HFF-Myc (cell line): ENCODE results near the gene CASP8AP2.
A peak's percentile ranks its signal among the peaks of the same experiment; 100 is the strongest.
"Not testable (repeated sequence)": the region's sequence is repeated elsewhere in the genome, so short reads cannot be mapped to it uniquely, and the experiment has no call there.

ENCODE experiments used
- DNase-seq: peaks from one replicate; pipeline ENCODE4 v3.0.0-alpha.2; 2011; ENCODE audit warnings: low read depth; ENCODE audit errors: extremely low read depth
- H3K4me3 ChIP-seq: replicated peaks from 2 replicates; pipeline ENCODE4 v1.5.1; 2011; ENCODE audit warnings: low read depth, mild to moderate bottlenecking, control low read depth, low read length
- CTCF ChIP-seq: IDR thresholded peaks from 2 replicates; pipeline ENCODE4 v1.5.1; 2012; ENCODE audit warnings: mild to moderate bottlenecking, low read depth, low read length, control low read depth; ENCODE audit errors: missing control alignments

Gene CASP8AP2

DNA sequence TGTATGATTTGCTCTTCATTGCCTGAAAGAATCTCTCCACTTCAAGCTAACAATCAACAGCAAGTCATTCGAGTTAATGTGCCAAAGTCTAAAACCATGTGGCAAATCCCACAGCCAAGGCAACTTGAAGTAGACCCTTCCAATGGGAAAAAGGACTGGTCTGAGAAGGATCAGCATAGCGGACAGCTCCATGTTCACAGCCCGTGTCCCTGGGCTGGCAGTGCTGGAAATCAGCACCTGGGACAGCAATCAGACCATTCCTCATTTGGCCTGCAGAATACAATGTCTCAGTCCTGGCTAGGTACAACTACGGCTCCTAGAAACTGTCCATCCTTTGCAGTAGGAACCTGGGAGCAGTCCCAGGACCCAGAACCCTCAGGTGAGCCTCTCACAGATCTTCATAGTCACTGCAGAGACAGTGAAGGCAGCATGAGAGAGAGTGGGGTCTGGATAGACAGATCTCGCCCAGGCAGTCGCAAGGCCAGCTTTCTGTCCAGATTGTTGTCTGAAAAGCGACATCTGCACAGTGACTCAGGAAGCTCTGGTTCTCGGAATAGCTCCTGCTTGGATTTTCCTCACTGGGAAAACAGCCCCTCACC, 65.7 kb downstream of the CASP8AP2 start:
- TF ChIP-seq CTCF = no peak
- DNase-seq = peak; percentile 19
- H3K4me3 ChIP-seq = no peak overlapping the region

GRCh38 chr6:89910001-89910901, 80.6 kb downstream of the CASP8AP2 start:
- not testable (repeated sequence) for DNase-seq, H3K4me3 ChIP-seq

DNA sequence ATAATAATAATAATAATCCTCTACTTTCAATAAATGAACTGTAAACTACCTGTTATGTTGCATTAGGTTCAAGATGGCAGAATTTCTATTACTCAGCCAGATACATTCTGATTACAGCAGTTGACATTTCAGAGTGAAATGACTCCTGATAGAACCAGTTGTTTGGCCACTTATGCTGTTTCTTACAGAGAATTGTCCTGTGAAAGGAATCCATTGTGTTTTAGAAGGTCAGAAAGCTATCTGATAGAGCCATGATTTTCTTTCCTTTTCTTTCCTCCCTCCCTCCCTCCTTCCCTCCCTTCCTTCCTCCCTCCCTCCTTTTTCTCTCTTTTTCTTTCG, 81.2 kb downstream of the CASP8AP2 start:
- no peak for TF ChIP-seq CTCF
- no peak overlapping the region for H3K4me3 ChIP-seq
- no peak for DNase-seq

DNA sequence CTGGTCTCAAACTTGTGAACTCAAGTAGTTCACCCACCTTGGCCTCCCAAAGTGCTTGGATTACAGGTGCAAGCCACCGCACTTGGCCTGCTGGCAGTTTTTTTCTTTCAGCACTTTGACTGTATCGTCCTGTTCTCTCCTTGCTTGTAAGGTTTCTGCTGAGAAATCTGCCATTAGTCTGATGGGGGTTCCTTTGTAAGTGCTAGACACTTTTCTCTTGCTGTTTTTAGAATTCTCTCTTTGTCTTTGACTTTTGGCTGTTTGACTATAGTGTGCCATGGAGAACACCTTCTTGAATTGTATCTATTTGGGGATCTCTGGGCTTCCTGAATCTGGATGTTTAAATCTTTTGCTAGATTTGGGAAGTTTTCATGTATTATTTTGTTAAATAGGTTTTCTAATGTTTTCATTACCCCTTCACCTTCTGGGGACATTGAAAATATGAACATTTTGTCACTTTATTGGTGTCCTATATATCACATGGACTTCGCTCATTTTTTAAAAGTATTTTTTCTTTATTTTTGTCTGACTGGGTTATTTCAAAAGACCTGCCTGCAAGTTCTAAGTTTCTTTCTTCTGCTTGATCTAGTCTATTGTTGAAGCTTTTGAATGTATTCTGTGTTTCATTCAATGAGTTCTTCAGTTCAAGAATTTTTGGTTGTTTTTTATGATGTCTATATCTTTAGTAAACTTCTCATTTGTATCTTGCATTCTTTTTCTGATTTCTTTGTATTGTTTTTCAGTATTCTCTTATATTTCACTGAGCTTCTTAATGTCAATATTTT, 86.6 kb downstream of the CASP8AP2 start:
- no peak for TF ChIP-seq CTCF
- DNase-seq = no peak
- H3K4me3 ChIP-seq = no peak overlapping the region

DNA sequence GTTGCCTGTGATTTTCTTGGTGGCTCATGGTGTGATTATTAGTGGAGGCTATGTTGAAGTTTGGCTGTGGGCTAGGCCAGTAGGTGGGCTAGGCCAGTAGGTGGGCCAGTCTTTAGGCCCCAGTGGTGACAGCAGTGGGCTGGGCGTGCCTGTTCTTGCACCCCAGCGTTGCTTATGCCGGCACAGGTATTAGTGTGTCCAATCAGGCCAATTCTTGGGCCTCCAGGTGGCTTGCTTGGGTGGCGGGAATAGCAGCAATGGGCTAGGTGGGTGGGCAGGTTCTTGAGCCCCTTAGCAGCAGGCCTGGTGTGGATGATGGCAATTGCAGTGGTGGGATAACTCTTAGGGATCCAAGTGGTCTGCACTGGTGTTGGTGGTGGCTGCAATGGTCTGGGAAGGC, 87.5 kb downstream of the CASP8AP2 start:
- DNase-seq = no peak
- no peak for TF ChIP-seq CTCF
- no peak overlapping the region for H3K4me3 ChIP-seq

DNA sequence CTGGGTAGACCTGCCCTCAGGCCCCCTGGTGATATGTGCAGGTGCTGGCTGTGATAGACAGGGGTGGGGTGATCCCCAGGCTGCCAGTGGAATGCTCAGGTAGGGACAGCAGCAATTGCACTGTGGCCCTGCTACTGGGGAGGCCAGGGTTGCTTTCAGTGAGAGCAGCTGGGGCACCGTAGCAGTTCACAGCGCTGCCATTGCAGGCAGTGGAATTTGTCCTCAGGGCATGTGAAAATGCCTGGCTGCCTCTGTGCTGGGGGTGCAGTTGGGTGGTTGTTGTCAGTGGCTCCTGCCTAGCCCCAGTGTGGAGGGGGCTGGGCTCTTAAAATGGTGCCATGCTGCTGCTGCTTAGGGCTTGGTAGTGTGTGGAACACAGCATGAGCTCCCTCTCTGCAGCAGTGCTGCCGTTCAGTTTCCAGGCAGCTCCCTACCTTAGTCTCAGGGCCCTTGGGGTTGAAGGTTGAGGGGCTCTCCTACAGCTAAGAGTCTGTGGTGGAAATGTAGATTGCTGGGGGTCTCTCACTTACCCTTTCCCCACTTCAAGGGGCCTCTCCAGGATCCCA, 88.2 kb downstream of the CASP8AP2 start:
- TF ChIP-seq CTCF = no peak
- H3K4me3 ChIP-seq = no peak overlapping the region
- no peak for DNase-seq
